T follicular helper cell (primary cell): ENCODE measurements around the gene SERTAD2.
A peak's percentile ranks its signal among the peaks of the same experiment; 100 is the strongest.

Source experiments
- DNase-seq: peaks from one replicate; pipeline ENCODE4 v3.0.0-alpha.2; 2020; ENCODE audit warnings: low read depth
- total RNA-seq, 2 experiments: gene quantifications; one replicate each; lab custom pipeline; 2026; lab: John Stamatoyannopoulos, UW

The SERTAD2 gene
- 18.5 to 24.5 reads per million in 2 experiments for total RNA-seq

DNA sequence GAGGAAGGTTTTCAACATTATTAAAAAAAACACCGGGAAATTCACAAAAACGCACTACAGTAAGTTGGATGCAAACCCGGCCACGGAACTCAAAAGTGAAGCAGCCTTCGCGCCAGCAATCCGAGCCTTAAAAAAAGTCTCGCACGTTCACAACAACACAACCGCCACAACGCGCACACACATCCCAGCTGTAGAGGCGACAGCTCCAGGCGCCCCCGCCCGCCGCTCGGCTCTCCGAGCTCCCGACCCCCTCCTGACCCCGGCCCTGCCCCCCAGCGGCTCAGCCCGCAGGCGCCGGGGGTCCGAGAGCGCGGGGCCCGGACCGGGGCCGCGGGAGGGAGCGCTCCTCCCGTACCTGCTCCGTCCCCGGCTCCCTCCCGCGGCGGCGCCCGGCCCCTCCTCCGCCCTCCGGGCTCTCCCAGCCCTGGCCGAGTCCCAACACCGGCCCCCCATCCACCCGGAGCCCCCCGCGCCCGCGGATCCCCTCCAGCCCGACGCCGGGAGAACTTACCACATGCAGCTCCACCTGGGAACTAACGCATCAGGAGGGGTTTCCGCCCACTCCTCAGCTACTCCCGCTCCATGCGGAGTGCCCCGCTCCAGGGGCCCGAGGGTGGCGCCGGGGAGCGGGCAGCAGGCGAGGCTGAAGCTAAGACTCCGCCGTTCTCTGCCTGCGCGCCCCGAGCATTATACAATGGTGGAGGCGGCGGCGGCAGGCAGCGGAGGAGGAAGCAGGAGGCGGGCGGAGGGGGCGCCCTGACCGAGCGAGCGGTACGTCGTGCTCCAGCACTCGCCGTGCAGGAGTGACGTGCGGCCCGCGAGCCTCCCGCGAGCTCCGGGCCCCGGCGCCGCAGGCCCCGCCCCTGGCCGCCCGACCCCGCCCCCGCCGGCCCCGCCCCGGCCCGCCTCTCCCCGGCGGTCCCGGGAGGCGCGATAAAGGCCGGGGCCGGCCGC is at the start of gene SERTAD2:
Gene SERTAD2, minus strand, starts transcription at position 805 of the 954 bp plus-strand sequence. CDS start 17,042 bp downstream, outside the sequence.
- peak; percentile 83 for DNase-seq

DNA sequence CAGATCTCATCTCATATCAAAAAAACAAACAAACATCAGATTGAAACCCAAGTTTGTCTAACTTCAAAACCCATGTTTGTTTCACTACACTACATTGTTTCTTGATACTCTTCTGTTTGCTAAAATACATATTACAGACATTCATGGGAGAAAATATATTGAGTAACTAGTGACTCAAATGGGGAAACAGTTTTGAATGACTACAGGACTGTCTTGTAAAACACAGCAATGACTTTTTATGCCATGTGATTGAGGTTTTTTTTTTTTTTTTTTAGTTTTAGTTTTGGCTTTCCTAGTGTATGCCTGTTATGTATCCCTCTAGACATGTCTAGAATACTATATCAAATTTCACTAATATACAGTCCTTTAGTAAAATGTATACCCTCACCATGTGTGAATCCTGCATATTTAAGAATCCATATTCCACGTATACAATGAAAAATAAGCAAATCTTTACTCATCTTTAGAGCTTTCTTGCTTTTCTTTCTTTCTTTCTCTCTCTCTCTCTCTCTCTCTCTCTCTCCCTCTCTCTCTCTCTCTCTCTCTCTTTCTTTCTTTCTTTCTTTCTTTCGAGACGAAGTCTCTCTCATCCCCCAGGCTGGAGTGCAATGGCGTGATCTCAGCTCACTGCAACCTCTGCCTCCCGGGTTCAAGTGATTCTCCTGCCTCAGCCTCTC is 46.6 kb upstream of the SERTAD2 start:
- DNase-seq: no peak

DNA sequence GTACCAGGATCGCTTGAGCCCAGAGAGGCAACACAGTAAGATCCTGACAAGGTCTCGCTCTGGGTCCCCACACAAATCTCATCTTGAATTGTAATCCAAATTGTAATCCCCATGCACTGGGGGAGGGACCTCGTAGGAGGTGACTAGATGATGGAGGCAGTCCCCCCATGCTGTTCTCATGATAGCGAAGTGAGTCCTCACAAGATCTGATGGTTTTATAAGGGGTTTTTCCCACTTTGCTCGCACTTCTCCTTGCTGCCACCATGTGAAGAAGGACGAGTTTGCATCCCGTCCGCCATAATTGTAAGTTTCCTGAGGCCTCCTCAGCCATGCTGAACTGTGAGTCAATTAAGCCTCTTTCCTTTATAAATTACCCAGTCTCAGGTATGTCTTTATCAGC is 46.0 kb upstream of the SERTAD2 start:
- no peak for DNase-seq

DNA sequence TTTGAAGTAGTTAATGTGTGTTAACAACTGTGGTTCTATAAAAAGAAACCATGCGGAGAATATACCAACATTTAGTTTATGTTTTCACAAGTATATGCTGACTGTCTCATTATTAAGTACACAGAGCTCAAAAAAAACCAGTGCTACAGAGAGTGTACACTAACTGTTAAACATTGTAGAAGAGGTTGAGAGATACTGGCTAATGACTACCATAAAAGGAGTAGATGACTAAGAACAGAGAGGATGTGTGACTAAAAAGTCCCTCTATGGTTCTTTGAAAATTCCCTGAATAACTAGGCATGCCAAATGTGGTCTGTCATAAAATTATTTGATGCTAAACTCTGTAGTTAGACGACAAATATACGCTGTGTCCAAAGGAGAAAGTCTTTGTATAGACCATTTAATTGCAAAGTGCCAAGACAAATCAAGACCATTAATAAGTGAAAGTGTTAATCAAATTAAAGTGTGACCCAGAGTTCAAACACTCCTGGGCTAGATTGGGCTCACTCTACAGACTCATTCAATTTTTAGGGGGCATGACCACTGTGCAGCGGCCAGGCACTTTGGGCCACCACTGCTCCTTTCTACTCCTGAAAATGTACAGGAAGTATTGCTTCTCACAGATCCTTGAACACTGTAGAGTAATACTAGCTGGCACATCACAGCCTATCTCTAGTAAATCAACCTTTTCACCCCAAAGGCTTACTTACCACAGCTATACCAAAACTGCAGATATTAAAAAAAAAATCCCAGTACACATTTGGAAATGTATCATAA is 45.1 kb upstream of the SERTAD2 start:
- no peak for DNase-seq

- DNase-seq: no peak
These were observed 44.5 kb upstream of the SERTAD2 start for GRCh38 chr2:64698177-64698643.

- no peak for DNase-seq
These were observed 43.8 kb upstream of the SERTAD2 start for GRCh38 chr2:64697297-64698176.

DNA sequence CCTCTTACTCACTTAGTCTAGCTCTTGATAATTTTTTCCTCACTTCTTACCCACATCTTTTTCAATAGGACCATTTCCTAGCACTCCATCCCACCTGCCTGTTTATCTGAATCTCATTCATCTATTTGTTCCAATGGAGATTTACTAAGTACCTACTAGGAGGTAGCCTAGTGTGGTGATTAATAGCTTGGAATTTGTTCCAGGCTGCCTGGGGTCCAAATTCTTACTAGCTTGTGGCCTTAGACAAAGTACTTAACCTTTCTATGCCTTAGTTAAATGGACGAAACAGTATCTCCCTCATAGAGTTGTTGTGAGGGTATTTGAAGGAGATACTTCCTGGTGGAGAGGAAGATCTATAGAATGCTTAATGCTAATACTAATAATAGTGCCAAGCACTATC is 42.9 kb upstream of the SERTAD2 start:
- DNase-seq: no peak

DNA sequence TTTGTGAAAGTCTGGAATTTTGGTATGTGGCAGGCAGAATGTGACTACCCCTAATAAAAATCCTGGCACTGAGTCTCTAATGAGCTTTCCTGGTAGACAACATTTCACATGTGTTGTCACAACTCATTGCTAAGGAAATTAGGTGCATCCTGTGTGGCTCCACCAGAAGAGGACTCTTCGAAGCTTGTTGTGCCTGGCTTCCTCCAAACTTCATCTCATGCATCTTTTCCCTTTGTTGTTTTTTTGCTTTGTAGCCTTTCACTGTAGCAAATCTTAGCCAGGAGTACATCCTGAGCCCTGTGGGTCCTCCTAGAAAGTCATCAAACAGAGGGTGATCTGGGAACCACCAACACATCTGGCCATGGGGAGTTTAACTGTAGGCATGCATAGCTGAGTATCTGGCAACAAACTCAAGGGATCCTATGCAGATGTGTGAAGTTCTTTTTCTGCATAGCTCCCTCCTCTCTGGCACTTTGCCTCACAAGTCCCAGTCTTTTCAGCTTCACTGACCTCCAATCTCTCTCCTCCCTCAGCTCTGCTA is 42.1 kb upstream of the SERTAD2 start:
- DNase-seq: no peak

DNA sequence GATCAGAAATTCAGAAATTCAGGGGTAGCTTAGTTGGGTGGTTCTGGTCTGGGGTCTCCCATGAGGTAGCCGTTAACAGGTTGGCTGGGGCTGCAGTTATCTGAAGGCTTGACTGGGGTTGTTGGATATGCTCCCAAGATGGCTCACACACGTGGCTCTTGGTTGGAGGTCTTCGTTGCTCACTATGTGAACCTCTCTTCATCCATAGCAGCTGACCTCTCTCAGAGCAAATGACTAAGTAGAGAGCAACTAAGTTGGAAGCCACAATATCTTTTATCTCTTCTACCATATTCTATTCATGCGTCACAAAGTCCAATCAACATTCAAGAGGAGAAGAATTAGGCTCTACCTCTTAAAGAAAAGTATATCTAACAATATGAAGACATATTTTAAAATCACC is 38.7 kb upstream of the SERTAD2 start:
- DNase-seq: no peak

GRCh38 chr2:64688909-64689308 is 35.2 kb upstream of the SERTAD2 start:
- DNase-seq: no peak

GRCh38 chr2:64686283-64686956 is 32.7 kb upstream of the SERTAD2 start:
- DNase-seq: no peak

DNA sequence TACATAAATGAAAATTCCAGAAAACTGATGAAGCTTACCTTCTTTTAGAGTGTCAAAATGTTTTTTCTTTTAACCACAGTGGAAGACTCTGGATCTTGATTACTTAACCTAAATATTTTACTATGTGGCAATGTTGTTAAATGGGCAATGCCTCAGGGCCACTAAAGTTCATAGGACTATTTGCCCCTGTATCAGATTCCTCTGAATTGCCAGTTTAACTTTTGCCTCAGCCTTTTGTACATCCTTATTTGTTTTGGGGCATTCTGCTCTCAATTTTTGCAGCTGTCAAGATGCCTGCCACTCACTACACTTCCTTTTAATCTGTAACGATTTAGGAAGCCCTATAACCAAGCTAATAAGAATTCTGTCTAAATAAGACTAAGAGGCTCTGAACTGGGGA is 31.7 kb upstream of the SERTAD2 start:
- no peak for DNase-seq

DNA sequence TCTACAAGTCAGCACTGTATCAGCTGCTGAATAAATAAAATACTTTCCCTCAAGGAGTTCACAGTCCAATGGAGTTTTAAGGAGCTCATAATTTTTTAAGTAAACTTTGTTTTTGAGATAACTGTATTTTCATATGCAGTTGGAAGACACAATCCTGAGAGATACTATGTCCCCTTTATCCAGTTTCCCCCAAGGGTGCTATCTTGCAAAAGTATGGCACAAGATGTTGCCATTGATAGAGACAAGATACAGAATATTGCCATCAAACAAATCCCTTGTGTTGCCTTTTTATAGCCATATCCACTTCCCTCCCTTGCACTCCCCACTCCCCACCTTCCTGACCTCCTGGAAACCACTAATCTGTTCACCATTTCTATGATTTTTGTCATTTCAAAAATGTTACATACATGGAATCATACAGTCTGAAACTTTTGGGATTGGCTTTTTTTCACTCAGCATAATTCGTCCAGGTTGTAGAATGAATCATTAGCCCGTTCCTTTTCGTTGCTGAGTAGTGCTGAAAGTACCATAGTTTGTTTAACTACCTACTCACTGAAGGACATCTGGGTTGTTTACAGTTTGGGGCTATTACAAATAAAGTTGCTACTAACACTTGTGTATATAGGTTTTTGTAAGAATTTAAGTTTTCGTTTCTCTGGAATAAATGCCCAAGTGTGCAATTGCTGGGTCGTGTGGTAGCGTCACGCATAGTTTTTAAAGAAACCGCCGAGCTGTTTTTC is 30.2 kb upstream of the SERTAD2 start:
- no peak for DNase-seq

DNA sequence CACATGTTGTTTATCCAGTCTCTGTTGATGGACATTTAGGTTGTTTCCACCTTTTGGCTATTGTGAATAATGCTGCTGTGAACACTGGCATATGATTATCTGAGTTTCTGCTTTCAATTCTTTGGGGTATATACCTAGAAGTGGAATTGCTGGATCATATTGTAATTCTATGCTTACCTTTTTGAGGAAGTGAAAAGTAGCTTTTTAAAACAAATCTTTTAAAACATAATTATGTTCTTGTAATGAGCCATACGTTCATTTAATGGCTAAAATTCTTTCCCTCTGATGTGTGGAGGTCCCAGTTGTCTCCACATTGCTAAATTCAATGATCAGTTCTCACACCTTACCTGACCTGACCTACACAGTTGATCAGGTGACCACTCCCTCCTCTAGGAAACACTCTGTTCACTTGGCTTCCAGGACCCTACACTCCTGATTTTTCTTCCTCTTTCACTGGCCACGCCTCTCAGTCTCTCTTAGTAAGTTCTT is 27.8 kb upstream of the SERTAD2 start:
- no peak for DNase-seq

DNA sequence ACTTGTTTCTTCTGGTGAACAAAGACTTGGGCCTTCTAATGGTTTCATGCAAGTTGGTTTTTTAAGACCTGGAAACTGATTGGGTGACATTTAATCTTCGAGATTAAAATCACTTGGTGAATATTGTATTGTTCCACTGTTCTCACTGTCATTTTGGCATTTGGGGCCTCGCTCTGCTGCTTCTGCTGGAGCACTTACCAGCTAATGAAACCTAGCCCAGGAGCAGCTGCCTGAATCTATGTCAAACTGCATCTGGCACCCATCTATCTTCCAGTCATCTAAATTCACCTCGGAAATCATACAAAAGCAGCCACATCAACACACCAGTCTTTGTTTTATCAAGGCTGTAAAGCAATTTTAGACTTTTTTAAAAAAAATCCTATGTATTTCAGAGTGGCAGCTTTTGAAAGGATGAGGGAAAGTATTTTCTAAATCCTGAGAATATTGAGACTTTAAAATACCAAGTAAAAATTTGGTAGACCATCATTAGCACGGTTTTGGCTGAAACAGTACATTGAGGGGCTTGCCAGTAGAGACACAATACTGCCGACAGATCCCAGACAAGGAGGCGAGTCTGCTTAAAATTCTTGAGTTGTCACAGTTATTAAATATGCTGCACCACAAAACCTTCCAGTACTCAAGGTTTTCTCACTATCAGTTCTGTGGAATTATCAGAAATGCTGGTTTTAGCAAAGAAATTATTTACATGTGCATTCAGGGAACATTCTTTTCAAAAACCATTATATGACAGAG is 26.1 kb upstream of the SERTAD2 start:
- DNase-seq: no peak

DNA sequence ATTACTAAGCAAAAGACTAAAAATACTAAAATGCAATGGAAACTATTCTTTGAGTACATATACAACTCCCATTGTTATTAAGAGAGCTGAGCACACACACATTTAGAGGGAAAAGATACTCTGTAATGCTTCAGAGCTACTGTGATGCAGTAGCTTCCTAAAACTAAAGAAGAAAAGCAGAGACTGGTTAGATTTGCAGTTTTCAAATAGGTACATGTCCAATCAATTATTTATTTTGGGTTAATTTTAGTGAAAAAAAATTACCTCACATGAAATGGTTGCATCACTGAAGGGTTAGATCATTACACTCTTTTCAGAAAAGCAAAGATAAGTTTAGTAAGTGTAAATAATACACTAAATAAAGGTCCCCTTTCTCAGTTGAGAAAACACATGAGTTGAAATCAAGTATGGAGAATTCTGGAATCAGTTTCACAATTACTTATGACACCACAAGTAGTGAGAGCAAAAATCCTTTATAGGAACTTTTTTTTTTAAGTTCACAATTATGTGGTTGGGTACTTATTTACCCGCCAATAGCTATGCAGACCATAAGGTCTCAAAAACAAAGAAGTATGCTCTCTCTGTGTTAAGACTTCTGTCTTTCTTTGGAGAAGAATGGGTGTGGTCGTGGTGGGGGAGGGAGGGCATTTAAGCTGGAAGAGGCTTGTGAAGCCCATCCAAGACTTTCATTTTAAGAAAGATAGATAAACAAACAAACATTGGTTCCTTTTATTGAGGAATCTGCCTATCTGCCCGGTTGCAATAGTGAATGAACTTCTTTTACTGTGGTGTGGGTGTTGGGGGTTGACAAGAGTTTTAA is 25.3 kb upstream of the SERTAD2 start:
- DNase-seq: no peak

GRCh38 chr2:64677530-64677929 is 23.8 kb upstream of the SERTAD2 start:
- DNase-seq: no peak

GRCh38 chr2:64675860-64676259 is 22.1 kb upstream of the SERTAD2 start:
- no peak for DNase-seq
